Left ventricle myocardium inferior (tissue), 1 donor: Measurements from ENCODE around the gene GUCD1. TPM values are rescaled to one million over a fixed set of nuclear protein-coding genes. Genes with fewer than 3 reads are reported as not detected.

Experiments
- DNase-seq: peaks from one replicate; pipeline ENCODE4 v3.0.0-alpha.2; 2020
- H3K27ac ChIP-seq: fragments of 200-600 bp; replicated peaks from 2 replicates; pipeline ENCODE4 v1.8.0; 2021
- H3K27me3 ChIP-seq: fragments of 200-600 bp; 2 replicates; pipeline ENCODE4 v1.8.0; 2021; ENCODE audit warnings: low read depth
- H3K36me3 ChIP-seq: fragments of 200-600 bp; 2 replicates; pipeline ENCODE4 v1.8.0; 2021
- H3K4me1 ChIP-seq: fragments of 200-600 bp; 2 replicates; pipeline ENCODE4 v1.8.0; 2021
- H3K4me3 ChIP-seq: fragments of 200-600 bp; 2 replicates; pipeline ENCODE4 v1.8.0; 2021; ENCODE audit warnings: mild to moderate bottlenecking, moderate library complexity
- H3K9me3 ChIP-seq: fragments of 200-600 bp; replicated peaks from 2 replicates; pipeline ENCODE4 v1.8.0; 2021
- intact Hi-C: fragments of 100-400 bp; cut with micrococcal nuclease; formaldehyde crosslinking; loops from one replicate; pipeline ENCODE4 v1.11.0; 2022
- total RNA-seq: library from RNA; stranded (reverse); fragmentation: NEBNext Ultra II Directional; extraction: Animal tissue kit (Norgen Biotek cat#: 25700); gene quantifications from one replicate; pipeline ENCODE4 v1.2.1, GENCODE V29; 2021
- TF ChIP-seq, protein P1 (sequence below): fragments of 200-600 bp; IDR thresholded peaks from 2 replicates; pipeline ENCODE4 v1.8.0; 2021; ENCODE audit warnings: antibody characterized with exemption, mild to moderate bottlenecking, borderline replicate concordance
- donor health status: DM: no; HTN: yes; CAD: no; lungs with severe emphysema.

GUCD1 gene
- total RNA-seq, 1 donor from 2014 or later = 203 TPM

DNA sequence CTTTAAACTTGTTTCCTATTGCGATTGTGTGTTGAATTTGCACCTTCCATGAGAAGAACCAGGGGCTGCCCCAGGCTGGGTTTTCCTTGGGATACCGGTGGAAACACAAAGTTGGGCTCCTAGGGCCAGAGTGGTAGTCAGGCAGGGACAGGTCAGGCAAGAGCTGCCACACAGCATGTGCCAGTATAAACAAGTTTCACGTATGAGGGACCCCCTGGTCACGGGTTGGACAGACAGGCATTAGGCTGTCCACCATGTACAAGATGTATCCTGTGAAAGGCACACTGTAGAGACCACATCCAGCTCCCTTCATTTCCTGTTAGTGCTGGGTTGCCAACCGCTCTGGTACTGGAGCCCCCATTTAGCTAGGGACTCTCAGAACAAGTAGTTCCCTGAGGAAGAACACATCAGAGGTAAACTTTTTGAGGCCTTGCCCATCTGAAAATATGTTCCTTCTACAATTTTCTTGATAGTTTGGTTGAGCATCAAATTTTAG is 51.0 kb downstream of the GUCD1 start:
- TF ChIP-seq, protein P1, sequence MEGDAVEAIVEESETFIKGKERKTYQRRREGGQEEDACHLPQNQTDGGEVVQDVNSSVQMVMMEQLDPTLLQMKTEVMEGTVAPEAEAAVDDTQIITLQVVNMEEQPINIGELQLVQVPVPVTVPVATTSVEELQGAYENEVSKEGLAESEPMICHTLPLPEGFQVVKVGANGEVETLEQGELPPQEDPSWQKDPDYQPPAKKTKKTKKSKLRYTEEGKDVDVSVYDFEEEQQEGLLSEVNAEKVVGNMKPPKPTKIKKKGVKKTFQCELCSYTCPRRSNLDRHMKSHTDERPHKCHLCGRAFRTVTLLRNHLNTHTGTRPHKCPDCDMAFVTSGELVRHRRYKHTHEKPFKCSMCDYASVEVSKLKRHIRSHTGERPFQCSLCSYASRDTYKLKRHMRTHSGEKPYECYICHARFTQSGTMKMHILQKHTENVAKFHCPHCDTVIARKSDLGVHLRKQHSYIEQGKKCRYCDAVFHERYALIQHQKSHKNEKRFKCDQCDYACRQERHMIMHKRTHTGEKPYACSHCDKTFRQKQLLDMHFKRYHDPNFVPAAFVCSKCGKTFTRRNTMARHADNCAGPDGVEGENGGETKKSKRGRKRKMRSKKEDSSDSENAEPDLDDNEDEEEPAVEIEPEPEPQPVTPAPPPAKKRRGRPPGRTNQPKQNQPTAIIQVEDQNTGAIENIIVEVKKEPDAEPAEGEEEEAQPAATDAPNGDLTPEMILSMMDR = no peak
- no peaks in the 10 kb centered on the region for H3K36me3 ChIP-seq
- H3K27ac ChIP-seq = no peak overlapping the region
- H3K9me3 ChIP-seq = no peaks in the 10 kb centered on the region
- DNase-seq = no peak
- H3K27me3 ChIP-seq = no peaks in the 10 kb centered on the region
- H3K4me3 ChIP-seq = no peak overlapping the region
- H3K4me1 ChIP-seq = peaks cover 33% of the 10 kb centered on the region
- intact Hi-C loops = no loop called here

DNA sequence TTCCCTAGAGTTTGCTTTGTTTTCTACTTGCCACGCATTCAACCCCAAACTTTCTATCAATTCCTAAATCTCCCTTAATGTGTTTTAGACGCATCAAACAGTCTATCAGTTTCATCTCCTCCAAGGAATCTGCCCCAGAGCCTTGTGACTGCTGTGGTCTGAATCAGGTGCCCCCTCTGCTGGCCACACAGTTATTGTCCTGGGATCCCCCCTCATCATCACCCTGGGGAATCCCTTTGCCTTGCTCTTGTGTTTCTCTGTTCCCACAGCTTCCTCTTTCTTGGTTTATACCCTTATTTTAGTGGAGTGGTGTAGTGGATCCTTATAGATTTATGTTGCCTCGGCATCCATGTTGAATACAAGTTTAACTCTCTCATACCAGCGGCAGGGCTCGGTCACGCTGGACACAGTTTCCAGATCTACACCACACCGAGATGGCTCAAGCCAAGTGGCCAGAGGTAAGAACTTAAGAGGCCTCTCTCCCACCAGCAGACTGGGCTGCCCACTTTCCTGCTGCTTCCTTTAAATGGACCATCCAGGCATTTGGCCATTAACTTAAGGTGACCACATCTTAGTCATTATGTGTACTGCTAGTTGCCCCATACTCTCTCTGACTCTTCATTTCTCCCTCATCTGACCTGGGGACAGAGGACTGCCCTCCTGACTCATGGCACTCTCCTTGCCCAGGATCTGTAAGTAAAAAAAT is 51.6 kb downstream of the GUCD1 start:
- no peaks in the 10 kb centered on the region for H3K9me3 ChIP-seq
- no peaks in the 10 kb centered on the region for H3K36me3 ChIP-seq
- peaks cover 33% of the 10 kb centered on the region for H3K4me1 ChIP-seq
- DNase-seq = peak; percentile 65
- TF ChIP-seq, protein P1 = peak; percentile 76
- H3K27me3 ChIP-seq = no peaks in the 10 kb centered on the region
- intact Hi-C loops = no loop called here
- H3K4me3 ChIP-seq = no peak overlapping the region
- no peak overlapping the region for H3K27ac ChIP-seq

DNA sequence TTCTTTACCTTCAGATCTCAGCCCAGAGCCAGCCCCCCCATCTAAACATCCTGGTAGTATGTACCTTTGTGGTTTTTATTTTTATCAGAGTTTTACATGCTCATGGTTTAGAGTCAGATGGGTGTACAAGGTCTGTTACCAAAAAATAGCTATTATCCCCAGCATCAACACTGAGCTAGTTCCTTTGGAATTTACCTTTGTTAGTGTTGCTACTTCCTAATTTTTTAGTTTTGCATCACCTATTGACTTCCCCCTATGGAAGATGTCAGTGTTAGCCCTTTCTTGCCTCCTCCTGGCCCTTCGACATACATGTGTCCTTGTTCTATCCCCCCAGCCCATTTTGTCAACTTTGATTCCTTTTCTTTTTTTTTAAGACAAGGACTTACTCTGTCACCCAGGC is 52.4 kb downstream of the GUCD1 start:
- Histone ChIP-seq H3K27me3 (no peaks in the 10 kb centered on the region), H3K4me3 (no peak overlapping the region), H3K4me1 (peaks cover 33% of the 10 kb centered on the region), H3K9me3 (no peaks in the 10 kb centered on the region), H3K27ac (no peak overlapping the region), H3K36me3 (no peaks in the 10 kb centered on the region)
- no peak for DNase-seq
- TF ChIP-seq, protein P1 = no peak
- intact Hi-C loops = no loop called here

DNA sequence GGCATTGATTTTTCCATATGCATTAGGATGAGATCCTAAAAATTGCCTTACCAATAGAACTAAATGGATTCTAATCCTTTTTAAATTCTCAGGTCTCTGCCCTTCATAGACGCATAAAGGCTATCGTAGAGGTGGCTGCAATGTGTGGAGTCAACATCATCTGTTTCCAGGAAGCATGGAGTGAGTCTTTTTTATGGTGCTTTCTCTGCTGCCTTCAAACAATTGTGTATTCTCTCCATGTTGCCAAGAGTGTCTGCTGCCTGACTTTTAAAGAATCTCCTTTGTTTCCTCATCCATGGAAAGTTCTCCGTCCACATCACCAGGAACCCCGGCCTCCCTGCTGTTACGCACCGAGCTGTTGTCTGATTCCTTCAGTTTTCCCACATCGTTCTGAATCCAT is 52.9 kb downstream of the GUCD1 start:
- DNase-seq = no peak
- no peaks in the 10 kb centered on the region for H3K36me3 ChIP-seq
- peaks cover 30% of the 10 kb centered on the region for H3K4me1 ChIP-seq
- no peaks in the 10 kb centered on the region for H3K27me3 ChIP-seq
- H3K9me3 ChIP-seq = no peaks in the 10 kb centered on the region
- no peak overlapping the region for H3K27ac ChIP-seq
- TF ChIP-seq, protein P1 = no peak
- H3K4me3 ChIP-seq = no peak overlapping the region
- intact Hi-C loops = no loop called here

DNA sequence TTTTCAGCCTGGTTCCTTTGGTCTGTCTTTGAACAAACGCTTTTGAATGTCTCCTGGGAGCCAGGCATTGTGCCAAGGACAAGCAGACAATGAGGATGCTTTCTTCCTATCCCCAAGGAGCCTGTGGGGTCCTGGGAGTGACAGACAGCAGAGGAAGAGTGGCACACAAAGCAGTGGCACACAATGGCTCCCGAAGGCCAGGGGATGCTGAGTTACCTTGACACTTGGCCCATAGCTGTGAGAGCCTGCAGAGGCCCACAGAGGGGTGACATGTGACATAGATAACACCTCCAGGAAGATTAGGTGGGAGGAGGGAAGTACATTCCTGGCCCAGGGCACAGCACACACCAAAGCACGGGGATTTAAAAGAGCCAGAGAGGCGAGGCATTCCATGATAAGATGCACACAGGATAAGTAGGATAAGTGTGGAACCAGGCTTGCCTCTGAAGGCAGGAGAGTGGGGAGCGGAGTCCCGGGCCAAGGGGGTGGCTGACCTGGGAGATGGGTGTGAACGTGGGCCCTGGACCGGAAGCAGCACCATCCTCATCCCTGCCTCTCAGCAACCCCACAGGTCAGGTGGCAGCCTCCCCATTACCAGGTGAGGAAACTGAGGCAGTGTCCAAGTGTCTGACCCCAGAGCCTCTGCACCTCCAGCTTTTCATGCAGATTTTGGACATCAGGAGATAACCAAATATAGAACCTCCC is 53.5 kb downstream of the GUCD1 start:
- H3K4me3 ChIP-seq = no peak overlapping the region
- no peaks in the 10 kb centered on the region for H3K9me3 ChIP-seq
- H3K27ac ChIP-seq = no peak overlapping the region
- TF ChIP-seq, protein P1 = no peak
- intact Hi-C loops = no loop called here
- no peak for DNase-seq
- H3K4me1 ChIP-seq = peaks cover 25% of the 10 kb centered on the region
- H3K27me3 ChIP-seq = no peaks in the 10 kb centered on the region
- H3K36me3 ChIP-seq = no peaks in the 10 kb centered on the region
